Ishikawa (cell line): ENCODE results near the gene SLC6A19.

Experiments used
- CEBPB ChIP-seq: IDR thresholded peaks from 2 replicates; pipeline ENCODE4 v1.6.1; 2012
- CREB1 ChIP-seq: IDR thresholded peaks from 2 replicates; pipeline ENCODE4 v1.6.1; 2012; ENCODE audit warnings: low read depth
- EGR1 ChIP-seq: IDR thresholded peaks from 2 replicates; pipeline ENCODE4 v1.6.1; 2012
- EP300 ChIP-seq: IDR thresholded peaks from 2 replicates; pipeline ENCODE4 v1.6.1; 2012; ENCODE audit warnings: borderline replicate concordance
- FOXM1 ChIP-seq: IDR thresholded peaks from 2 replicates; pipeline ENCODE4 v1.6.1; 2012; ENCODE audit warnings: low read depth, borderline replicate concordance
- MAX ChIP-seq: IDR thresholded peaks from 2 replicates; pipeline ENCODE4 v1.6.1; 2012
- NFIC ChIP-seq: IDR thresholded peaks from 2 replicates; pipeline ENCODE4 v1.6.1; 2012
- RAD21 ChIP-seq: IDR thresholded peaks from 2 replicates; pipeline ENCODE4 v1.6.1; 2012; ENCODE audit warnings: low read depth
- REST ChIP-seq: IDR thresholded peaks from 2 replicates; pipeline ENCODE4 v1.6.1; 2012; ENCODE audit warnings: low read depth, mild to moderate bottlenecking
- TAF1 ChIP-seq: IDR thresholded peaks from 2 replicates; pipeline ENCODE4 v1.6.1; 2012; ENCODE audit warnings: low read depth, mild to moderate bottlenecking
- TCF12 ChIP-seq: IDR thresholded peaks from 2 replicates; pipeline ENCODE4 v1.6.1; 2012; ENCODE audit warnings: low read depth
- TEAD4 ChIP-seq: IDR thresholded peaks from 2 replicates; pipeline ENCODE4 v1.6.1; 2012
- USF1 ChIP-seq: IDR thresholded peaks from 2 replicates; pipeline ENCODE4 v1.6.1; 2012
- YY1 ChIP-seq: IDR thresholded peaks from 2 replicates; pipeline ENCODE4 v1.6.1; 2012; ENCODE audit warnings: low read depth
- ZBTB7A ChIP-seq: IDR thresholded peaks from 2 replicates; pipeline ENCODE4 v1.6.1; 2012; ENCODE audit warnings: low read depth

SLC6A19 gene

GRCh38 chr5:1261643-1262042 is 60.2 kb downstream of the SLC6A19 start:
- TF ChIP-seq EP300 = no peak
- no peak for TF ChIP-seq FOXM1

- no peak for TF ChIP-seq TEAD4
- no peak for TF ChIP-seq EGR1
- TF ChIP-seq TCF12 = no peak
- no peak for TF ChIP-seq RAD21
- no peak for TF ChIP-seq TAF1
- TF ChIP-seq ZBTB7A = no peak
- TF ChIP-seq CEBPB = no peak
- no peak for TF ChIP-seq USF1
- no peak for TF ChIP-seq REST
- TF ChIP-seq YY1 = no peak
- no peak for TF ChIP-seq EP300
Observed at GRCh38 chr5:1262381-1262780, 61.0 kb downstream of the SLC6A19 start.

- TF ChIP-seq RAD21 (no peak), TEAD4 (no peak), USF1 (no peak), EGR1 (no peak), CREB1 (no peak), EP300 (no peak), TCF12 (no peak), TAF1 (no peak), MAX (no peak), REST (no peak), YY1 (no peak), NFIC (no peak), FOXM1 (no peak), ZBTB7A (no peak), CEBPB (no peak)
Observed at GRCh38 chr5:1264211-1264610, 62.8 kb downstream of the SLC6A19 start.

GRCh38 chr5:1265026-1265425 is 63.6 kb downstream of the SLC6A19 start:
- no peak for TF ChIP-seq EGR1
- TF ChIP-seq TCF12 = no peak
- no peak for TF ChIP-seq TAF1
- TF ChIP-seq ZBTB7A = no peak
- TF ChIP-seq YY1 = no peak
- no peak for TF ChIP-seq USF1
- no peak for TF ChIP-seq CREB1
- TF ChIP-seq REST = no peak
- TF ChIP-seq CEBPB = no peak
